ENCODE data around the gene CD93.

DNA sequence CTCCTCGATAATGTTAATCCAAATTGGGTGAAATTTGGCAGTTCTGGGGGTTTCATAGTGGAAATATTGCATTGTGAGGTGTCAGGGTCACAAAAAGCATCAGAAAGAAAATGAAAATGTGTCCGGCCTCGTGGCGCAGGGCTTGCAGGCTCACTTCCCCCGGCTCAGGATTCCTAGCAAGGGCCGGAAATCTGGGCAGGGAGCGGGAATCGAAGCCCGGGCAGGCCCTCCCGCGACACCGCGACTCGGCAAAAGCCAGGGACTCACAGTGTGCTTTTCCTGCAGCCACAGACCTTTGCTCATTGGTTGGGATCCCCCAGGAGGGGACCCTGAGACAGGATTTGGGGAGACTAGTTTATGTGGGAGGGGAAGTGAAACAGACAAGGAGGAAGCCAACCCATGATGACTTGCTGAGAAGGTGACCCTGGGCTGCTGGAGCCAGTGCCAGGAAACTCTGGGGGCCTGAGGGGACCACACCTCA, 847 bp upstream of the CD93 start:
- TF ChIP-seq TAF1 (IDR thresholded peaks at IDR 0.05; ENCODE audit: low read depth) (no peak), ZBTB7A (IDR thresholded peaks at IDR 0.05; ENCODE audit: low read depth) (no peak), EGR1 (IDR thresholded peaks at IDR 0.05) (no peak), EP300 (IDR thresholded peaks at IDR 0.05; ENCODE audit: borderline replicate concordance) (no peak), CEBPB (IDR thresholded peaks at IDR 0.05) (no peak), CREB1 (IDR thresholded peaks at IDR 0.05; ENCODE audit: low read depth) (no peak), RAD21 (IDR thresholded peaks at IDR 0.05; ENCODE audit: low read depth) (no peak), TCF12 (IDR thresholded peaks at IDR 0.05; ENCODE audit: low read depth) (no peak), TEAD4 (IDR thresholded peaks at IDR 0.05) (no peak)
- TF ChIP-seq, protein P1, sequence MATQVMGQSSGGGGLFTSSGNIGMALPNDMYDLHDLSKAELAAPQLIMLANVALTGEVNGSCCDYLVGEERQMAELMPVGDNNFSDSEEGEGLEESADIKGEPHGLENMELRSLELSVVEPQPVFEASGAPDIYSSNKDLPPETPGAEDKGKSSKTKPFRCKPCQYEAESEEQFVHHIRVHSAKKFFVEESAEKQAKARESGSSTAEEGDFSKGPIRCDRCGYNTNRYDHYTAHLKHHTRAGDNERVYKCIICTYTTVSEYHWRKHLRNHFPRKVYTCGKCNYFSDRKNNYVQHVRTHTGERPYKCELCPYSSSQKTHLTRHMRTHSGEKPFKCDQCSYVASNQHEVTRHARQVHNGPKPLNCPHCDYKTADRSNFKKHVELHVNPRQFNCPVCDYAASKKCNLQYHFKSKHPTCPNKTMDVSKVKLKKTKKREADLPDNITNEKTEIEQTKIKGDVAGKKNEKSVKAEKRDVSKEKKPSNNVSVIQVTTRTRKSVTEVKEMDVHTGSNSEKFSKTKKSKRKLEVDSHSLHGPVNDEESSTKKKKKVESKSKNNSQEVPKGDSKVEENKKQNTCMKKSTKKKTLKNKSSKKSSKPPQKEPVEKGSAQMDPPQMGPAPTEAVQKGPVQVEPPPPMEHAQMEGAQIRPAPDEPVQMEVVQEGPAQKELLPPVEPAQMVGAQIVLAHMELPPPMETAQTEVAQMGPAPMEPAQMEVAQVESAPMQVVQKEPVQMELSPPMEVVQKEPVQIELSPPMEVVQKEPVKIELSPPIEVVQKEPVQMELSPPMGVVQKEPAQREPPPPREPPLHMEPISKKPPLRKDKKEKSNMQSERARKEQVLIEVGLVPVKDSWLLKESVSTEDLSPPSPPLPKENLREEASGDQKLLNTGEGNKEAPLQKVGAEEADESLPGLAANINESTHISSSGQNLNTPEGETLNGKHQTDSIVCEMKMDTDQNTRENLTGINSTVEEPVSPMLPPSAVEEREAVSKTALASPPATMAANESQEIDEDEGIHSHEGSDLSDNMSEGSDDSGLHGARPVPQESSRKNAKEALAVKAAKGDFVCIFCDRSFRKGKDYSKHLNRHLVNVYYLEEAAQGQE (IDR thresholded peaks at IDR 0.05; ENCODE audit: low read depth) = no peak
- TF ChIP-seq, protein P2, sequence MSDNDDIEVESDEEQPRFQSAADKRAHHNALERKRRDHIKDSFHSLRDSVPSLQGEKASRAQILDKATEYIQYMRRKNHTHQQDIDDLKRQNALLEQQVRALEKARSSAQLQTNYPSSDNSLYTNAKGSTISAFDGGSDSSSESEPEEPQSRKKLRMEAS (IDR thresholded peaks at IDR 0.05) = no peak
